Measurements from ENCODE around the gene ABL1.
A peak's percentile ranks its signal among the peaks of the same experiment; 100 is the strongest.

Gene ABL1

DNA sequence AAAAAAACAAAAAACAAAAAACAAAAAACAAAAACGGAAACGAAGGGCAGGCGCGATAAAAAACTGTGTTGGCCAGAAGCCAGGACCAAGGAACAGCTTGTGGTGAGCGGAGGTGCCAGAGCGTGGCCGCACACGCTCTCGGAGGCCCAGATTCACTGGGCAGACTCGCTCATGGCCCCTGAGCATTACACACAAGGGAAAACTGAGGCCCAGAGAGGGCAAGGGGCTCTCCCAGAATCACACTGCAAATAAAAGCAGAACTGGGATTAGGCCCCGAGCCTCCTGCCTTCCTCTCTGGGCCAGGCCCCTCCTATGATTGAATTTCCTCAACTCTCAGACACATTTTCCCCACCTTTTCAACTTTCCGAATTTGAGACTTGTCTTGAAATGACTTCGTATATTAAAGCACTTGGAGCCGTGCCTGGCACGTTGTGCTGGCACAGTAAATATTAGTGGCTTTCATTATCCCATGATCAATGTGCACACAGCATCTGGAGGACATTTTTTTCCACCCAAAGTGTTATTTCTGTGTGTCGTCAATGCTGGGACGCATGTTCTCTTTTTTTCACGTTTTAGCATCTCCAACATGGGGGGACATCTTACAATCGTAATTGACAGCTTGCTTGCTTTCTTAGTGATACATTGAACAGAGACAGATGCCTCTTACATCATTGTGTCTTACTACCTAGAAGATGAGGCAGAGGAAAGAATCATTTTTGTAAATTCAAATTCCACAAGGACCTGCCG, 96.6 kb downstream of the ABL1 start:
- TF ChIP-seq, protein P1, sequence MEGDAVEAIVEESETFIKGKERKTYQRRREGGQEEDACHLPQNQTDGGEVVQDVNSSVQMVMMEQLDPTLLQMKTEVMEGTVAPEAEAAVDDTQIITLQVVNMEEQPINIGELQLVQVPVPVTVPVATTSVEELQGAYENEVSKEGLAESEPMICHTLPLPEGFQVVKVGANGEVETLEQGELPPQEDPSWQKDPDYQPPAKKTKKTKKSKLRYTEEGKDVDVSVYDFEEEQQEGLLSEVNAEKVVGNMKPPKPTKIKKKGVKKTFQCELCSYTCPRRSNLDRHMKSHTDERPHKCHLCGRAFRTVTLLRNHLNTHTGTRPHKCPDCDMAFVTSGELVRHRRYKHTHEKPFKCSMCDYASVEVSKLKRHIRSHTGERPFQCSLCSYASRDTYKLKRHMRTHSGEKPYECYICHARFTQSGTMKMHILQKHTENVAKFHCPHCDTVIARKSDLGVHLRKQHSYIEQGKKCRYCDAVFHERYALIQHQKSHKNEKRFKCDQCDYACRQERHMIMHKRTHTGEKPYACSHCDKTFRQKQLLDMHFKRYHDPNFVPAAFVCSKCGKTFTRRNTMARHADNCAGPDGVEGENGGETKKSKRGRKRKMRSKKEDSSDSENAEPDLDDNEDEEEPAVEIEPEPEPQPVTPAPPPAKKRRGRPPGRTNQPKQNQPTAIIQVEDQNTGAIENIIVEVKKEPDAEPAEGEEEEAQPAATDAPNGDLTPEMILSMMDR (conservative IDR thresholded peaks at IDR 0.05; ENCODE audit: control insufficient read depth, insufficient read depth, low read depth, low read length), result no peak
- no peak overlapping the region for H3K4me3 ChIP-seq (ENCODE audit: control insufficient read depth, low read depth, low read length)
- no peak for DNase-seq (ENCODE audit: low read depth)

DNA sequence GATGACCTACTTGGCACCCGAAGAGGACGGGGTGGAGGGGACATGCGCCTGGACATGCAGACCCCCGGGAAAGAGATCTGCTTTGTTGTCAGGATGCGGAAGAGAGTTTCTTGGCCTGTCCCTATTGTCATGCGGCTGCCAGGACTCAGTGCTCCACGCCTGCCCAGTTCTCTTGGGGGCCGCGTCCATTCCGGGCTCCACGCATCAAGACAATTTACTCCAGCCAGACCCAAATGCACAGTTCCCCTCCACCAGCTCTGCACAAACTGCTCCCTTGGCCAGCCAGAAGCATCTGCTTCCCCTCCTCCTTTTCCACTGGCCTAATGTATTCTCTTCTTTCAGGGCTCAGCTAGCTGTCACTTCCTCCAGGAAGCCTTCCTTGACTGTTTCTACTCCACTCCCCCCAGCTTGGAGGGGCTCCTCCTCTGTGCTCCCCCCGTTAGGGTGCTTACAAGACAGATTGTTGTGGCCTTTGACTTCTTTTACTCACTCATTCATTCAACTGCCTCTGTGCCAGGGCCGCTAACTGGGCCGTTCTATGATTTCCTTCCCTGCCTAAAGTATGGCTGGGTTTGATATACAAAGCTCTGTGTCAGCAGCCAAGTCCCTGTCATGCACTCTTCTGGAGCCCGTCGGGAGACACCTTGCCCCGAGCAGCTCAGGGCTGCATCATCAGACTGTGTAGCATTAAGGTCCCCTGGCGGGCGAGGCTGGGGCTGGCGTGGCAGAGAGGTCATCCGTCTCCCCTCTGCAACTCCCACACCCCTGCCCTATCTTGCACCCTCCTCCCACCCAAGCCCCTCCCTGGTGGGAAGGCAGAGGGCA, 97.4 kb downstream of the ABL1 start:
- no peak overlapping the region for H3K4me3 ChIP-seq (ENCODE audit: control insufficient read depth, low read depth, low read length)
- peak; percentile 68 for DNase-seq (ENCODE audit: low read depth)

DNA sequence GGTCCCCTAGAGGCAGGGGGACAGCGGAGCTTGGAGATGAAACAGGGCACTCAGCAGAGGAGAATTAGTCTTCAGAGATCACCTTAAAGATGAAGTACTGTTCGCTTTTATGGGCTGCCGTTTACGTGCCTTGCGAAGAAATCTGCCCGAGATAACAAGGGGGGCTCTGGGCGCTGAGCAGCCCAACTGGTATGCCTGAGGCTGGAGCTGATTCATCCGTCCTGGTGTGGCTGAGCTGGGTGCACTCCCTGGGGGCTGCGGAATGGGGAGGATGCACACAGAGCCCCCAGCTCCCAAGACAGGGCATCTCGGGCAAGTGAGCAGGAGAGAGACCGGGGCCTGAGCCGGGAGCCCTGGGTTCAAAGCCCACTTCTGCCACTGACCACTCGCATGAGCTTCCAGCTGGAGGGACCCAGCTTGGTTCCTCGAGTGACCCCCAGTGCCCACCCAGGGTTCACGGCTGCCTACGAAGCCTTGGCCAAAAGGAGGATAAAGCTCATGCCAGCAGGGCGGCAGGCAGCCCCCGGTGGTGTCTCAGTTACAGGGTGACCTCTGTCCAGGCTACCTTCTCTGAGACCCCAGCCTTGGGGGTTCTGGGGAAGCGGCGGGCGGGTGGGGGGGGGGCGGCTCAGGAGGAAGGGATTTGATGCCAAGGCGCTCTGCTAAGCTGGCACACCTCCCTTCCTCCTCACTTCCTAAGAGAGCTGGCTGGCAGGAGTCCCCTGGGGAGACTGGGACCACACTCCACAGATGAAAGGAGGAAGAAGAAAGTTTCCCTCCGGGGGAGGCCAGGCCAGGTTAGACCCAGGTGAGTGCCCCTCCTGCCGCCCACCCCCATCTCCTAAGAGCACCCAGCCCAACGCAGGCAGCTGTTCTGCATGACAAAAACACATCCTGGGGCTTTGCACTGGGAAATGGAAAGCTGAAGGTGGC, 98.3 kb downstream of the ABL1 start:
- H3K4me3 ChIP-seq (ENCODE audit: control insufficient read depth, low read depth, low read length), result no peak overlapping the region
- peak; percentile 75 for DNase-seq (ENCODE audit: low read depth)
- TF ChIP-seq, protein P1 (conservative IDR thresholded peaks at IDR 0.05; ENCODE audit: control insufficient read depth, insufficient read depth, low read depth, low read length), result no peak

More for the DNA sequence above, 97.4 kb downstream of the ABL1 start:
- TF ChIP-seq, protein P1 (conservative IDR thresholded peaks at IDR 0.05; ENCODE audit: control insufficient read depth, insufficient read depth, low read depth, low read length), result peak; percentile 19

DNA sequence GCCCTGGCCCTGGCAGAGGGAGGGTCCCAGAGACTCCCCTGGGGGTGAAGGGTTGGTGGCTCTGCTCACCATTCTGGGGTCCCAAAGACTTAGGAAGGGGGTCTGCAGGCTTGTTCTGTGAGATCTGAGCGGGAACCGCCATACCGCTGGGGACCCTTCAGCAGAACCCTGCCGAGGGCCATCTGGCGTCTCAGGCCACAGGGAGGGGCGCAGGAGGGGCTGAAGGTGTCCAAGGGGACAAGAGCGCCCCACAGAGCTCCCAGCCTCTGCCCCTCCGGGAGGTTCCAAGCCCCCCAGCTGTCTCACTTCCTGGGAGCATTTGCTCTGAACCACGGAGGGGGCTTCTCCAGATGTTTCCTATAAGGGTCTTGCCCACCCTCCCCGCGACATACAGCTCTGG, 99.2 kb downstream of the ABL1 start:
- no peak overlapping the region for H3K4me3 ChIP-seq (ENCODE audit: control insufficient read depth, low read depth, low read length)
- no peak for DNase-seq (ENCODE audit: low read depth)
- TF ChIP-seq, protein P1 (conservative IDR thresholded peaks at IDR 0.05; ENCODE audit: control insufficient read depth, insufficient read depth, low read depth, low read length), result no peak

DNA sequence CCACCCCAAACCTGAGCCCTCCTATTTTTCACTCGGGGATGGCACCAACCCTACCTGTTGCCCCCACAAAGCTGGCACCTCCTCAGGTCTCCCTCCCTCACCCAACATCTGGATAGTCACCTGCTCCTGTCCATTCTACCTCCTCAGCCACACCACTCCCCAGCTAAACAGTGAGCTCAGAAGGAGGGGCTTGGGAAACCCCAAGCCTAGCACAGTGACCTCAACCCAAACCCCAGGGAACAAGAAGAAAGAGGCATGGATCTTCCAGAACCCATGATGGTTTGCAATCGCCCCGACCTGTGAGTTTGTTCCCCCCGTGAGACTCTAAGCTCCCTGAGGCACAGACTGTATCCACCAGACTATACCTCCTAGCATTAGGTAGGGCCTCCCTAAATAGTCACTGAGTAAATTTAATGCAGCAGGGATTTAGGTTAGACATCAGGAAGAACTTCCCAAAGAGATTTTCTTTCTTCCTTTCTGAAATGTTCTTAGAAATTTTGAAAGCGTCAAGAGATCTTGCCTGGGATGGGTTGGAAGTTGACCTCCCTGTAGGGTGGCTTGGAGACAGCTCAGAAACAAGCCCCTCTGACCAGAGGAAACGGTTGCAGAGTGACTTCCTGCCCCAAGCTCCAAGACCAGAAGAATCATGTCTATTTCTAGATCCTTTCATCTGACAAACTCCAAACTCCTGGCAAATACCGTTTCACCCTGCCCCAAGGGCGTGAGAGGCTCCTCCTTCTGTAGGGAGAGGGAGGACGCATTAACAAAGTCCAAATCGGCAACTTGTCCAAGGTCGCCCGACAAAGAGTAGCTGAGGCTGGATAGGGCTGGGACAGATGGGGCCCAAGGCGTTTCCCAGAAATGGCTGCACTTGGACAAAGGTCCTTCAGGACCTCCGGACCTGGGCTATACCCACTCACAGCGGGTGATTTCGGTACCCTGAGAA, 99.9 kb downstream of the ABL1 start:
- DNase-seq (ENCODE audit: low read depth), result no peak
- no peak overlapping the region for H3K4me3 ChIP-seq (ENCODE audit: control insufficient read depth, low read depth, low read length)
- TF ChIP-seq, protein P1 (conservative IDR thresholded peaks at IDR 0.05; ENCODE audit: control insufficient read depth, insufficient read depth, low read depth, low read length), result no peak
